PC-3 (cell line): ENCODE results near the gene CORO1C.

Experiments
- CTCF ChIP-seq: fragments of 300-600 bp; sonication (generic); conservative IDR thresholded peaks from 2 replicates; pipeline ENCODE4 v1.5.1; 2017; ENCODE audit warnings: antibody characterized with exemption, low read depth, mild to moderate bottlenecking, low read length
- EZH2 ChIP-seq: fragments of 300-600 bp; sonication (generic); IDR thresholded peaks from one replicate; pipeline ENCODE4 v1.6.1; 2017; ENCODE audit warnings: antibody characterized with exemption, mild to moderate bottlenecking, low read length; ENCODE audit not compliant: unreplicated experiment
- EZH2phosphoT487 ChIP-seq: fragments of 300-600 bp; sonication (generic); IDR thresholded peaks from 2 replicates; pipeline ENCODE4 v1.6.1; 2018; ENCODE audit warnings: mild to moderate bottlenecking, antibody characterized with exemption, low read length, borderline replicate concordance

DNA sequence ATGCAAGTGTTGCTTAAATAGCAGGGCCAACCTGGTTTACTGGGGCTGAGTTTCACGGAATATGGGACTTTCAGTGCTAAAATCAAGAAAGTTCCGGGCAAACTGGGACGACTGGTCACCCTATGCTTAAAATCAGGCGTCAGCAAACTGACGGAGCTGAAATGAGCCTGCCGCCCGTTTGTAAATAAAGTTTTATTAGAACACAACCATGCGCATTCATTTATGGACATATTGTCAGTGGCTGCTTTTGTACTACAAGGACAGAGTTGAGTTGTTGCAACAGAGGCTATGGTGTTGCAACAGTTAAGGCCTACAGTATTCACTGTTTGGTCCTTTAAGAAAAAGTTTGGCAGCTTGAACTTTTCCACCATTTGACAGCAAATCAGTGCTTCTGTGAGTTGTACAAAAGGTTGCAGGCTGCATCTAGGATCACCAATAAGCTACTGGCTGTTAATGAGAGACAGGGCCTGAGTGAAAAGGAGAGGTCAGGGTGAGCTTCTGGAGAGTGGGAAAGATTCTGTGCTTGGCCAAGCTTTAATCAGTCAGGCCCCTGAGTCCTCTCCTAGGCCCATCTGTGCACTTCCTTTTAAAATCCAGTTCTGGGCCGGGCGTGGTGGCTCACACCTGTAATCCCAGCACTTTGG is 111.0 kb downstream of the CORO1C start:
- no peak for TF ChIP-seq CTCF
- no peak for TF ChIP-seq EZH2
- TF ChIP-seq EZH2phosphoT487, result no peak
